HFF-Myc (cell line): Measurements from ENCODE around the gene B4GALT2.

Experiments used
- DNase-seq: peaks from one replicate; pipeline ENCODE4 v3.0.0-alpha.2; 2011; ENCODE audit warnings: low read depth; ENCODE audit errors: extremely low read depth
- H3K4me3 ChIP-seq: replicated peaks from 2 replicates; pipeline ENCODE4 v1.5.1; 2011; ENCODE audit warnings: low read depth, mild to moderate bottlenecking, control low read depth, low read length
- TF ChIP-seq, protein P1 (sequence below): IDR thresholded peaks from 2 replicates; pipeline ENCODE4 v1.5.1; 2012; ENCODE audit warnings: mild to moderate bottlenecking, low read depth, low read length, control low read depth; ENCODE audit errors: missing control alignments

B4GALT2 gene

DNA sequence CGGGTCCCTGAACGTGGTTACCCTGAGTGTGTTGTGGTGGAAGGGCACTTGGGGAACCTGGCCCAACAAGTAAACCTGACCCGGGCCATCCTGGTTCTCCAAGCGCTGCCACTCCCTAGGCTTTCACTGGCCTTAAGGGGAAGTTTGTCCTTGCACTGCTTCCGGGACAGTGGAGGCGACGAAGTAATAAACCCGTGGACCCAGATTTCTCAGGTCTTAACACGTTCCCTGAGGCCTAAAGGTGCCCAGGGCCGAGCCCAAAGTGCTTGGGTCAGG lies 12.1 kb downstream of the B4GALT2 start:
- TF ChIP-seq, protein P1, sequence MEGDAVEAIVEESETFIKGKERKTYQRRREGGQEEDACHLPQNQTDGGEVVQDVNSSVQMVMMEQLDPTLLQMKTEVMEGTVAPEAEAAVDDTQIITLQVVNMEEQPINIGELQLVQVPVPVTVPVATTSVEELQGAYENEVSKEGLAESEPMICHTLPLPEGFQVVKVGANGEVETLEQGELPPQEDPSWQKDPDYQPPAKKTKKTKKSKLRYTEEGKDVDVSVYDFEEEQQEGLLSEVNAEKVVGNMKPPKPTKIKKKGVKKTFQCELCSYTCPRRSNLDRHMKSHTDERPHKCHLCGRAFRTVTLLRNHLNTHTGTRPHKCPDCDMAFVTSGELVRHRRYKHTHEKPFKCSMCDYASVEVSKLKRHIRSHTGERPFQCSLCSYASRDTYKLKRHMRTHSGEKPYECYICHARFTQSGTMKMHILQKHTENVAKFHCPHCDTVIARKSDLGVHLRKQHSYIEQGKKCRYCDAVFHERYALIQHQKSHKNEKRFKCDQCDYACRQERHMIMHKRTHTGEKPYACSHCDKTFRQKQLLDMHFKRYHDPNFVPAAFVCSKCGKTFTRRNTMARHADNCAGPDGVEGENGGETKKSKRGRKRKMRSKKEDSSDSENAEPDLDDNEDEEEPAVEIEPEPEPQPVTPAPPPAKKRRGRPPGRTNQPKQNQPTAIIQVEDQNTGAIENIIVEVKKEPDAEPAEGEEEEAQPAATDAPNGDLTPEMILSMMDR: no peak
- no peak for DNase-seq
- peak overlapping the region; percentile 50 for H3K4me3 ChIP-seq

DNA sequence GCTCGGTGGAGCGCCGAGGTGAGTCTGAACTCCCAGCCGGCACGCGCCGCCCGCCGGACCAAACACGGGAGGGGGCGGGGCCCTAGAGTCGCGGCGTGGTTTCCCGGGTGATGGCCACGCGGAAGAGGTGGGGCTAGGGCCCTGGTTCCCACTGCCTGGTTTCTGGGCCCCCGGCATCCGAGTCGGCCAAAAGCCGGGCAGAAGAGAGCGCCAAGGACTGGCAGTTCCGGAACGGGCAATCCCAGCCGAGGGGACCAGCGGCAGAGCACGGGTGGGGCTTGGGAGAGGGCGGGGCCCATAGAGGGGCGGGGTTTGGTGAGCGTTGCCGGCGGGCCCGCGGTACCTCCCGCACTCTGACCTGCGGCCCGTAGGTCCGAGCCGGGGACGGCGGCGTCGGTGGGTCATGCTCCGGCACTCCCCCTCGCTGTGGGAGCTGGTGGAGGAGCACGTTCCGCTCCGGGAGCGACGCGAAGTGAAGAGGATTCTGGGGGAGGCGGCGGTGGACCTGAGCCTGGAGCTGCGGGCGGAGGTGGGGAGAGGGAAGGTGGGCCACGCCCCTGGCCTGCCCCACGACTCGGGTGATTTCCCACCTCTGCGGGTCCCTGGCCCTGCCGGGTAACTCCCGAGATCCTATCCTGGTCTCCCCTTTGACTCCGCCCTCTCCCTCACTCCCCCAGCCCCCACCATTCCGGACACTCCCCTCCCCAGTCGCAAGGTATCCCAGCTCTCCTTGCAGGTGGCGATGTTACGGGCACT lies 12.6 kb downstream of the B4GALT2 start, which contains the start of gene CCDC24:
TSS of gene CCDC24 (plus strand) at position 124 of the 756 bp plus-strand sequence. CDS start at position 404, 280 bp downstream.
- TF ChIP-seq, protein P1: no peak
- DNase-seq: no peak
- H3K4me3 ChIP-seq: peak within 1 kb of the TSS; percentile 50

DNA sequence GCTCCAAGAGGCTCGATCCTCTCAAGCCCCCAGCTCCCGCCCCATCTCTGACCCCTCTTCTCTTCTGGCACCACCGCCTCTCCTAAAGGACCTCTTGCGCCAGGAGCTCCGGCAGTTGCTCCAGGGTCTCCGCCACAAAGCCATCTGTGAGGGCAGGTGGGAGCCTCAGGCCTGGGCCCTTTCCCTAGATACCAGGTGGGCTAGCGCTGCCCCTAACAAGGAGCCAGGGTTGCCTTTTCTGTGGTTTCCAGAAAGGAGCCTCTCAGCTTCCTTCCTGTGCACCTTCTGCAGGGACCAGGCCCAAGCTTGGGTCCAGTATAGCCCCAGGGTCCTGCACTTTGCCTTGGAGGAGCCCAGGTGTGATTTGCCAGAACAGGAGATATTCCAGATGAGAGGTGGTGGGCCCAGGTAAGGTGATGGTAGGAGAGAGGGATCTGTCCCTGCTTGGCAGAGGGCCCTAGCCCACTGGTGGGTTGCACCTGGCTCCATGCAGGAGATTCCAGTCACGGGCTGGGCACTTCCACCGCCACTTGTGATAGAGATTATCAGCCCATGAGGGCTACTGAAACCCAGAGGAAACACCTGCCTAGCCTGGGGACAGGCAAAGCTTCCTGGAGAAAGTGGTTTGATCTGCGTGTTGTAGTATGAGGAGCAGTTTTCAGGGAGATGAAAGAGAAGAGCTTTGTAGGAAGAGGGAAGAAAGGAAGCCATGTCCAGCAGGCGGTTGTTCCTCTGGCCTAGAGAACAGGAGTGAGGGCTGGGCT lies 13.4 kb downstream of the B4GALT2 start:
- TF ChIP-seq, protein P1: no peak
- no peak for DNase-seq
- H3K4me3 ChIP-seq: peak overlapping the region; percentile 50

DNA sequence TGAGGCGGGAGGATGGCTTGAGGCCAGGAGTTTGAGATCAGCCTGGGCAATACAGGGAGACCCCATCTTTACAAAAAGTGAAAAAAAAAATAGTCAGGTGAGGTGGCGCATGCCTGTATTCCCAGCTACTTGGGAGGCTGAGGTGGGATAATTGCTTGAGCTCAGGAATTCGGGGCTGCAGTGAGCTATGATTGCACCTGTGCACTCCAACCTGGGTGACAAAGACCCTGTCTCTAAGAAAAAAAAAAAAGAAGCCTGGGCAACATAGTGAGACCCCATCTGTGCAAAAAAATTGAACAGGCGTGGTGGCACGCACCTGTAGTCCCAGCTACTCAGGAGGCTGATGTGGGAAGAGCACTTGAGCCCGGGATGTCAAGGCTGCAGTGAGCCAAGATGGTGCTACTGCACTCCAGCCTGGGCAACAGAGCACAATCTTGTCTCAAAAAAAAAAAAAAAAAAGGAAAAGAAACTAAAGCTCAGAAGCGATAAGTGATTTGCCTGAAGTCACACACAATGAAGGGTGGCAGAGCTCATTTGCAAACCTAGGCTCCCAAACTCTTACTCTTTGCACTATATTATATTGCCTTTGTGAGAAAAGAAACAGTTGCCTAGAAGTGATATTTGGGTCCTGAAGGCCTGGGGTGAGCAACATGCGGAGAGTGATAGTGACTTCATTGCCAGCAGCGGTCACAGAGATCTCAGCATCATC lies 14.3 kb downstream of the B4GALT2 start:
- H3K4me3 ChIP-seq: no peak overlapping the region
- TF ChIP-seq, protein P1: no peak
- no peak for DNase-seq

DNA sequence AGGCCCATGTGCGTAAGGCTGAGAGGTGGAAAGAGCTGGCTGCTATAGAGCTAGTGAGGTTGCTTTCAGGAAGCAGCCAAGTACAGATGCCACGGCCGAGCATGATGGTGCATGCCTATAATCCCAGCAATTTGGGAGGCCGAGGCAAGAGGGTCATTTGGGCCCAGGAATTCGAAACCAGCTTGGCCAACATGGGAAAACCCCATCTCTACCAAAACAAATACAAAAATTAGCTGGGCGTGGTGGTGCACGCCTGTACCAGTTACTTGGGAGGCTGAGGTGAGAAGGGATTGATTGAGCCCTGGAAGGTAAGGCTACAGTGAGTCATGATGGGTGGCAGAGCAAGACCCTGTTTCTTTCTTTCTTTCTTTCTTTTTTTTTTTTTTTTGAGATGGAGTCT lies 15.1 kb downstream of the B4GALT2 start:
- no peak overlapping the region for H3K4me3 ChIP-seq
- DNase-seq: no peak
- TF ChIP-seq, protein P1: no peak

DNA sequence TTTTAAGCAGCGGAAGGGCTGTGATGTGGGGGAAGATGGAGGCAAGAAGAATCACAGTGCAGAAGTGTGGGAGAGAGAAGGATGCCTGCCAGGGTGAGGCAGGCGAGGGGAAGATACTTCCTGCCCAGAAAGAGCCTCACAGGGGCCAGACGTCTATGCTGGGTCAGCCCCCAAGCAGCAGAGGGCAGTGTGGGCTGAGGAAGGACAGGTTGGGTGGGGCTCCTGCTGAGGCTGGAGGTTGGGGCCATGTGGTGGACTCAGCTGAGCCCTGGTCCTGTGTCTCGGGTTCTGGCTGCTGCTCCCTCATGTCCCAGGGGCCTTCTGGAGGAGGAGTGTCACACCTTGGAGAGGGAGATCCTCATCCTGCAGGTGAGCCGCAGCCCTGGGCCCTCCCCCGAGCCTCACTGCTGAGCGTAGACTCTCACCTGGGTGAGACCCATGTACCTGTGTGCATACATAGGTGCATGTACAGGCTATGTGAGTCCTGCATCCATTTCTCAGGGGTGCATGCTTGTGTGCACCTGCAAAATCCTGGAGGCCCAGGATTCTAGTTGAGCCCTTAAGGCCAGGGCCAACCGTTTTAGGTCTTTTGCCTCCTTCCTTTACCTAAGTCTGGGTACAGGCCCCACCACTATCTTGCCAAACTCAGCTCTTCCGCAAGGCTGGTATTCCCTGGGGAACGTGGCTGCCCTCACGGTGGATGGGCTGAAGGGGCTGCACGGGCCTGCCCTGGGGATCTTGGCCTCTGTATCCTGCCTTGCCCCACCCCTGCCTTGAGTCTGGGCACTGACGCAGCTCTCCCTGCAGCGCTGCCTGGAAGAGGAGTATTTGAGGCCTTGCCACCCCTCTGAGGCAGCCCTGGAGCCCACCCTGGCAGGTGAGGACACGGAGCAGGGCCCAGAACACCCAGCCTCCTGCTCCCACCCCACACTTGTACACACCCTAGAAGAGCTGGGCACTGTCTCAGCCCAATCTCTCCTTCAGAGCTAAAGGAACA lies 16.1 kb downstream of the B4GALT2 start:
- no peak overlapping the region for H3K4me3 ChIP-seq
- no peak for DNase-seq
- TF ChIP-seq, protein P1: peak; percentile 47
